Measurements from ENCODE around the gene TERB1.
A peak's percentile ranks its signal among the peaks of the same experiment; 100 is the strongest.

The TERB1 gene

DNA sequence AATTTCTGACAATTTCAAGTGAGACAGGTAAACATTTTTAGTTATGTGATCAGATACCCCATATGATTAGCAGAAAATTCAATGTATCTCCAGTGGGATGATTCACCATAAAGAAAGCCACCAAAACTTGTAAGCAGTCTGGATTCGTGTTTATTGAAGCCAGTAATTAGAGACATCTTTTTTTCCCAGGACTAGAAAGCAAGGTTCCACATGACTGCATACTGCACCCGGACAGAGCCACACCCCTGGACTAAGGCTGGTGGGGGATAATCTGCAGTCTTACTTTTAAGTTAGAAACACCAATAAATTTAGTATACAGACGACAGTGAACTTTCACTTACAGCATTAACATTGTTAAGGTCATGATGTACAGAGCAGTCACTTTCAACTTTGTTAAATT is 80.6 kb downstream of the TERB1 start:
- H3K27ac ChIP-seq (ENCODE audit: extremely low read depth, low read depth, low read length), result no peak overlapping the region
- H3K4me3 ChIP-seq (ENCODE audit: low read depth, low read length), result no peak overlapping the region
- H3K36me3 ChIP-seq (ENCODE audit: control insufficient read depth in 2 of 2, insufficient read depth in 1 of 2, low read length in 2 of 2), result peaks cover 26 to 58% of the 10 kb centered on the region in 2 experiments
- TF ChIP-seq ZNF48 (tag by site-specific recombination; IDR thresholded peaks at IDR 0.05) (no peak), SP7 (tag by site-specific recombination; IDR thresholded peaks at IDR 0.05) (0 out of 2 replicates have a peak, but pooled peaks have one; percentile 37), PRDM1 (tag by site-specific recombination; IDR thresholded peaks at IDR 0.05) (peak; percentile 34; the same call in 1 of the 2 replicates)
- POLR2A ChIA-PET, result no interaction called here
- no peaks in the 10 kb centered on the region for H3K9me3 ChIP-seq (ENCODE audit: control insufficient read depth, insufficient read depth, low read depth, low read length)
- 0 out of 2 replicates have a peak, but pooled peaks cover 2% of the 10 kb centered on the region for H3K4me1 ChIP-seq (ENCODE audit: control insufficient read depth, insufficient read depth, low read length)
- CTCF ChIA-PET, result interaction anchor here (0.8 to 1.0 kb wide), 2 partner anchors 10 to 12 kb away, joined by 3 to 5 read pairs; no protein-coding TSS in a partner anchor

- H3K4me3 ChIP-seq (ENCODE audit: low read depth, low read length), result no peak overlapping the region
- ChIA-PET CTCF (no interaction called here), POLR2A (no interaction called here)
- TF ChIP-seq, protein P1, sequence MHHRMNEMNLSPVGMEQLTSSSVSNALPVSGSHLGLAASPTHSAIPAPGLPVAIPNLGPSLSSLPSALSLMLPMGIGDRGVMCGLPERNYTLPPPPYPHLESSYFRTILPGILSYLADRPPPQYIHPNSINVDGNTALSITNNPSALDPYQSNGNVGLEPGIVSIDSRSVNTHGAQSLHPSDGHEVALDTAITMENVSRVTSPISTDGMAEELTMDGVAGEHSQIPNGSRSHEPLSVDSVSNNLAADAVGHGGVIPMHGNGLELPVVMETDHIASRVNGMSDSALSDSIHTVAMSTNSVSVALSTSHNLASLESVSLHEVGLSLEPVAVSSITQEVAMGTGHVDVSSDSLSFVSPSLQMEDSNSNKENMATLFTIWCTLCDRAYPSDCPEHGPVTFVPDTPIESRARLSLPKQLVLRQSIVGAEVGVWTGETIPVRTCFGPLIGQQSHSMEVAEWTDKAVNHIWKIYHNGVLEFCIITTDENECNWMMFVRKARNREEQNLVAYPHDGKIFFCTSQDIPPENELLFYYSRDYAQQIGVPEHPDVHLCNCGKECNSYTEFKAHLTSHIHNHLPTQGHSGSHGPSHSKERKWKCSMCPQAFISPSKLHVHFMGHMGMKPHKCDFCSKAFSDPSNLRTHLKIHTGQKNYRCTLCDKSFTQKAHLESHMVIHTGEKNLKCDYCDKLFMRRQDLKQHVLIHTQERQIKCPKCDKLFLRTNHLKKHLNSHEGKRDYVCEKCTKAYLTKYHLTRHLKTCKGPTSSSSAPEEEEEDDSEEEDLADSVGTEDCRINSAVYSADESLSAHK (tag by site-specific recombination; IDR thresholded peaks at IDR 0.05), result no peak
- TF ChIP-seq, protein P2, sequence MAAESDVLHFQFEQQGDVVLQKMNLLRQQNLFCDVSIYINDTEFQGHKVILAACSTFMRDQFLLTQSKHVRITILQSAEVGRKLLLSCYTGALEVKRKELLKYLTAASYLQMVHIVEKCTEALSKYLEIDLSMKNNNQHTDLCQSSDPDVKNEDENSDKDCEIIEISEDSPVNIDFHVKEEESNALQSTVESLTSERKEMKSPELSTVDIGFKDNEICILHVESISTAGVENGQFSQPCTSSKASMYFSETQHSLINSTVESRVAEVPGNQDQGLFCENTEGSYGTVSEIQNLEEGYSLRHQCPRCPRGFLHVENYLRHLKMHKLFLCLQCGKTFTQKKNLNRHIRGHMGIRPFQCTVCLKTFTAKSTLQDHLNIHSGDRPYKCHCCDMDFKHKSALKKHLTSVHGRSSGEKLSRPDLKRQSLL (tag by site-specific recombination; IDR thresholded peaks at IDR 0.05), result no peak
- TF ChIP-seq ZNF221 (tag by site-specific recombination; IDR thresholded peaks at IDR 0.05; ENCODE audit: borderline replicate concordance), result no peak
- H3K9me3 ChIP-seq (ENCODE audit: control insufficient read depth, insufficient read depth, low read depth, low read length), result no peaks in the 10 kb centered on the region
- H3K4me1 ChIP-seq (ENCODE audit: control insufficient read depth, insufficient read depth, low read length), result peaks cover 2% of the 10 kb centered on the region; the same call in 1 of the 2 replicates
- H3K27ac ChIP-seq (ENCODE audit: extremely low read depth, low read depth, low read length), result no peak overlapping the region
- H3K36me3 ChIP-seq (ENCODE audit: control insufficient read depth in 2 of 2, insufficient read depth in 1 of 2, low read length in 2 of 2), result peaks cover 14 to 42% of the 10 kb centered on the region in 2 experiments
Measured at GRCh38 chr16:66719246-66719645, 82.1 kb downstream of the TERB1 start.

- ChIA-PET POLR2A (no interaction called here), CTCF (interaction anchor here (0.6 to 1.5 kb wide), 4 partner anchors 10 to 165 kb away, joined by 3 to 8 read pairs (median 4); no protein-coding TSS in a partner anchor)
- H3K4me1 ChIP-seq (ENCODE audit: control insufficient read depth, insufficient read depth, low read length), result peaks cover 2% of the 10 kb centered on the region; the same call in 1 of the 2 replicates
- TF ChIP-seq ZNF776 (tag by site-specific recombination; IDR thresholded peaks at IDR 0.05; ENCODE audit: borderline replicate concordance), result no peak
- no peaks in the 10 kb centered on the region for H3K9me3 ChIP-seq (ENCODE audit: control insufficient read depth, insufficient read depth, low read depth, low read length)
- H3K27ac ChIP-seq (ENCODE audit: extremely low read depth, low read depth, low read length), result no peak overlapping the region
- peaks cover 8 to 28% of the 10 kb centered on the region in 2 experiments for H3K36me3 ChIP-seq (ENCODE audit: control insufficient read depth in 2 of 2, insufficient read depth in 1 of 2, low read length in 2 of 2)
- no peak overlapping the region for H3K4me3 ChIP-seq (ENCODE audit: low read depth, low read length)
Measured at GRCh38 chr16:66717776-66718175, 83.6 kb downstream of the TERB1 start.

GRCh38 chr16:66717112-66717675 is 84.2 kb downstream of the TERB1 start:
- Histone ChIP-seq H3K9me3 (ENCODE audit: control insufficient read depth, insufficient read depth, low read depth, low read length) (no peaks in the 10 kb centered on the region), H3K4me3 (ENCODE audit: low read depth, low read length) (no peak overlapping the region), H3K27ac (ENCODE audit: extremely low read depth, low read depth, low read length) (no peak overlapping the region), H3K36me3 (ENCODE audit: control insufficient read depth in 2 of 2, insufficient read depth in 1 of 2, low read length in 2 of 2) (peaks cover 8 to 22% of the 10 kb centered on the region in 2 experiments), H3K4me1 (ENCODE audit: control insufficient read depth, insufficient read depth, low read length) (peaks cover 2% of the 10 kb centered on the region; the same call in 1 of the 2 replicates)
- CTCF ChIA-PET, result interaction anchor here (0.6 to 1.5 kb wide), 3 partner anchors 11 to 151 kb away, joined by 3 to 8 read pairs (median 5); no protein-coding TSS in a partner anchor
- TF ChIP-seq RBAK (tag by site-specific recombination; IDR thresholded peaks at IDR 0.05), result no peak
- no peak for TF ChIP-seq ZNF114 (tag by site-specific recombination; IDR thresholded peaks at IDR 0.05)
- TF ChIP-seq ZNF426 (tag by site-specific recombination; IDR thresholded peaks at IDR 0.05), result no peak
- no peak for TF ChIP-seq ZNF223 (tag by site-specific recombination; IDR thresholded peaks at IDR 0.05)
- peak; percentile 27 for TF ChIP-seq ZNF654 (tag by site-specific recombination; IDR thresholded peaks at IDR 0.05; ENCODE audit: low read depth)
- TF ChIP-seq ZNF558 (tag by site-specific recombination; IDR thresholded peaks at IDR 0.05), result no peak
- POLR2A ChIA-PET, result no interaction called here

Data from HEK293 (cell line).